PC-3 (cell line): ENCODE measurements around the gene GDA.

ENCODE experiments used
- EZH2 ChIP-seq: fragments of 300-600 bp; sonication (generic); IDR thresholded peaks from one replicate; pipeline ENCODE4 v1.6.1; 2017; ENCODE audit warnings: antibody characterized with exemption, mild to moderate bottlenecking, low read length; ENCODE audit not compliant: unreplicated experiment
- EZH2phosphoT487 ChIP-seq: fragments of 300-600 bp; sonication (generic); IDR thresholded peaks from 2 replicates; pipeline ENCODE4 v1.6.1; 2018; ENCODE audit warnings: mild to moderate bottlenecking, antibody characterized with exemption, low read length, borderline replicate concordance

DNA sequence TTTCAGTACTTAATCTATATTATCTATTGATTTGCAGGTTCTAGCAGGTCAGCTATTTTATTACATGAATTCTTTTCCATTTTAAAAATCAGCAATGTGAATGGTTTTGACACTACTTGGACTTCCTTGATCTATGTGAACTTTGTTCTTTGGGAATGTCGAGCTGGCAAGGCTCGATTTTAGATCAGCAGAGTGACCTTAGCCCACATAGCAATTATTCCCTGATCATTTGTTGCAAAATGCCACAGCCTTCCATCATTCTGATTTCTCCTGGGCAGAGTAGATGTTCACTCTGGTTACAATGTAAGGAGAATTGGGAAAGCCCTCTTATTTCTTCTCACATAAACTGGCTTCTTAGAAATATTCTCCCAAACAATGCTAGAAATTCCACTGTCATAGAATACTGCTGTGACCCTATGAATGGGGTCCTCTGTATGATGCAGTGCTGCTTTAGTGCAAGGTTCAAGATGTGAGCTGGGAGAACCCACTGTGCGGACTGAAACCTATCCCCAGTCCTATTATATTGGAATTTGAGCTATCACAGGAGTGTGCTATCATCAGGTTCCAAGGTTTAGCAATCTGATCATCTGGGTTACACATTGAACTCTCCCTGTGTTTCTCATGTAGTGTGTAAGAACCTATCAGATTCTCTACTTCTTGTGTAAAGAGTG is 15.7 kb upstream of the GDA start:
- TF ChIP-seq EZH2 (no peak), EZH2phosphoT487 (no peak)
